GM12878 (cell line): Measurements from ENCODE around the gene FHOD3. TPM values are rescaled to one million over a fixed set of nuclear protein-coding genes. Genes with fewer than 3 reads are reported as not detected.

ENCODE experiments used
- ATAC-seq: fragments of 200-7000 bp; cut with Tn5 transposase; 3 replicates; pipeline ENCODE4 v1.9.1; 2020; ENCODE audit warnings: mild to moderate bottlenecking, moderate library complexity
- BruUV-seq: library from RNA; stranded (reverse); fragments of 400-500 nt; replicated peaks from 2 replicates; lab custom pipeline; 2021; lab: Mats Ljungman, UMichigan
- CTCF ChIA-PET: fragments of 300-600 bp; sonication (Branson Sonifier 250); formaldehyde crosslinking; extraction: SDS; loops from one replicate; lab custom pipeline; 2021; ENCODE audit warnings: inconsistent platforms; lab: Yijun Ruan, JAX
- POLR2A ChIA-PET: fragments of 350-600 bp; formaldehyde crosslinking; extraction: SDS; loops from one replicate; lab custom pipeline; 2021; ENCODE audit warnings: inconsistent platforms; lab: Charles Lee
- RAD21 ChIA-PET: fragments of 300-600 bp; sonication (Branson Sonifier 250); formaldehyde crosslinking; loops from one replicate; lab custom pipeline; 2023; ENCODE audit warnings: antibody characterized with exemption; ENCODE audit not compliant: unreplicated experiment; lab: Charles Lee
- SMC1A ChIA-PET: fragments of 300-600 bp; sonication (Branson Sonifier 250); formaldehyde crosslinking; loops from one replicate; lab custom pipeline; 2023; ENCODE audit not compliant: unreplicated experiment, uncharacterized antibody; lab: Charles Lee
- DNase-seq: peaks from one replicate; pipeline ENCODE4 v3.0.0-alpha.2; 2011; ENCODE audit warnings: low read depth, low spot score
- FAIRE-seq: peaks from 3 replicates; lab custom pipeline; 2011; peaks lifted over from hg19 to GRCh38; lab: Jason Lieb, UNC
- H2AFZ ChIP-seq: 2 replicates; pipeline ENCODE4 v1.6.0; 2011; ENCODE audit warnings: low read depth, low read length, control low read depth; ENCODE audit not compliant: control insufficient read depth
- H3K27ac ChIP-seq: 2 replicates; pipeline ENCODE4 v1.5.1; 2011; ENCODE audit warnings: control low read depth; ENCODE audit not compliant: control insufficient read depth, insufficient read depth
- H3K27me3 ChIP-seq, 2 experiments: replicated peaks in 1 of 2; 2 replicates each; pipeline versions ENCODE4 v1.6.0 to v1.6.1; 2011; ENCODE audit warnings: low read length in 1 of 2; ENCODE audit not compliant: control insufficient read depth in 2 of 2, insufficient read depth in 2 of 2
- H3K36me3 ChIP-seq, 2 experiments: 2 replicates each; pipeline ENCODE4 v1.5.1; 2011; ENCODE audit warnings: low read length in 1 of 2; ENCODE audit not compliant: control insufficient read depth in 2 of 2, insufficient read depth in 2 of 2
- H3K4me1 ChIP-seq: 2 replicates; pipeline ENCODE4 v1.6.1; 2011; ENCODE audit warnings: mild to moderate bottlenecking, low read length, moderate library complexity, mixed read lengths; ENCODE audit not compliant: control insufficient read depth, insufficient read depth
- H3K4me2 ChIP-seq: 2 replicates; pipeline ENCODE4 v1.6.0; 2011; ENCODE audit warnings: control low read depth; ENCODE audit not compliant: control insufficient read depth, insufficient read depth
- H3K4me3 ChIP-seq: fragments of 200-600 bp; sonication (generic); 2 replicates; pipeline ENCODE4 v1.5.1; 2016
- H3K79me2 ChIP-seq: 2 replicates; pipeline ENCODE4 v1.6.0; 2011; ENCODE audit warnings: low read length; ENCODE audit not compliant: control insufficient read depth, insufficient read depth
- H3K9ac ChIP-seq: 2 replicates; pipeline ENCODE4 v1.8.0; 2011; ENCODE audit warnings: low read length, control low read depth, mixed read lengths; ENCODE audit not compliant: control insufficient read depth, insufficient read depth
- H3K9me3 ChIP-seq: replicated peaks from 3 replicates; pipeline ENCODE4 v1.5.1; 2011; ENCODE audit warnings: mild to moderate bottlenecking, low read length; ENCODE audit not compliant: control insufficient read depth, insufficient read depth
- H4K20me1 ChIP-seq: 2 replicates; pipeline ENCODE4 v1.6.0; 2011; ENCODE audit not compliant: control insufficient read depth, insufficient read depth
- BCL11A ChIP-seq: IDR thresholded peaks from 2 replicates; pipeline ENCODE4 v1.6.1; 2011; ENCODE audit warnings: low read depth, low read length
- ETV6 ChIP-seq, 2 experiments: fragments of 450-650 bp in 1 of 2; IDR thresholded peaks in 1 of 2; conservative IDR thresholded peaks in 1 of 2; 2 replicates each; pipeline ENCODE4 v1.6.1; 2014; ENCODE audit warnings: antibody characterized with exemption in 1 of 2, borderline replicate concordance in 1 of 2, low read depth in 1 of 2, mild to moderate bottlenecking in 1 of 2, moderate library complexity in 1 of 2
- IKZF1 ChIP-seq: fragments of 450-650 bp; conservative IDR thresholded peaks from 2 replicates; pipeline ENCODE4 v1.6.1; 2017; ENCODE audit warnings: antibody characterized with exemption, mild to moderate bottlenecking
- KDM1A ChIP-seq: fragments of 200-600 bp; sonication (generic); IDR thresholded peaks from 2 replicates; pipeline ENCODE4 v1.6.1; 2016; ENCODE audit warnings: borderline replicate concordance
- MTA3 ChIP-seq: IDR thresholded peaks from 2 replicates; pipeline ENCODE4 v1.6.1; 2012; ENCODE audit warnings: low read length, inconsistent platforms, borderline replicate concordance
- SUPT20H ChIP-seq: IDR thresholded peaks from 2 replicates; pipeline ENCODE4 v1.6.1; 2011; ENCODE audit warnings: low read depth, mild to moderate bottlenecking, low read length, moderate library complexity, borderline replicate concordance; ENCODE audit not compliant: control insufficient read depth
- WGBS: methylation state at CpG from one replicate; pipeline ENCODE4 v1.1.6; 2016; ENCODE audit warnings: low lambda C conversion rate; ENCODE audit not compliant: insufficient replicate concordance, insufficient coverage; ENCODE audit errors: missing lambda C conversion rate; 5-methylcytosine and 5-hydroxymethylcytosine counted together
- in situ Hi-C: fragments of 300-500 bp; cut with MboI; formaldehyde crosslinking; loops from 9 replicates; pipeline ENCODE4 v1.14.3; 2018; ENCODE audit warnings: mixed read lengths
- intact Hi-C: fragments of 100-400 bp; cut with micrococcal nuclease; formaldehyde crosslinking; loops from one replicate; pipeline ENCODE4 v1.14.2; 2022; ENCODE audit not compliant: unreplicated experiment
- polyA plus RNA-seq, 11 experiments: library from polyadenylated mRNA; depleted of rRNA in 4 of 11; unstranded in 6 of 11; stranded (reverse) in 5 of 11; fragments of >200 nt; fragmentation: Nextera tagmentation in 4 of 11; fragmentation: Illumina TruSeq in 1 of 11; extraction: Ambion mirVana in 4 of 11; extraction: Trizol in 1 of 11; gene quantifications; 1 replicate in 1 of 11; 2 replicates in 10 of 11; pipeline versions ENCODE4 v1.2.1 to v1.2.3, GENCODE V29; 2011 to 2016; ENCODE audit warnings: inconsistent platforms in 2 of 11, missing spikeins in 2 of 11, low read depth in 1 of 11
- total RNA-seq, 4 experiments: library from RNA; depleted of rRNA in 3 of 4; stranded (reverse); fragments of >200 nt in 3 of 4; fragmentation: Illumina TruSeq in 1 of 4; extraction: Trizol in 1 of 4; gene quantifications; 2 replicates each; pipeline versions ENCODE4 v1.2.1 to v1.2.3, GENCODE V29; 2013 to 2021
- TF ChIP-seq, protein P1 (sequence below): fragments of 450-650 bp; conservative IDR thresholded peaks from 2 replicates; pipeline ENCODE4 v1.6.1; 2017; ENCODE audit warnings: mild to moderate bottlenecking, moderate library complexity
- TF ChIP-seq, protein P2 (sequence below): fragments of 450-650 bp; IDR thresholded peaks from 2 replicates; pipeline ENCODE4 v1.6.1; 2016; ENCODE audit warnings: mild to moderate bottlenecking
- TF ChIP-seq, protein P3 (sequence below): fragments of 450-650 bp; IDR thresholded peaks from 2 replicates; pipeline ENCODE4 v1.6.1; 2017; ENCODE audit warnings: low read depth, mild to moderate bottlenecking, moderate library complexity
- TF ChIP-seq, protein P4 (sequence below): IDR thresholded peaks from 2 replicates; pipeline ENCODE4 v1.6.1; 2012; ENCODE audit warnings: mild to moderate bottlenecking, low read depth, low read length
- TF ChIP-seq, protein P5 (sequence below): fragments of 150-350 bp; IDR thresholded peaks from 2 replicates; pipeline ENCODE4 v1.6.1; 2016; ENCODE audit warnings: low read depth, low read length

The FHOD3 gene
- total and polyA plus RNA-seq, 10 of the 15 experiments (the other 5 are each of a cell fraction or from before 2014, with no cell fraction given): 0.77 to 26.7 (median 10.4) TPM

DNA sequence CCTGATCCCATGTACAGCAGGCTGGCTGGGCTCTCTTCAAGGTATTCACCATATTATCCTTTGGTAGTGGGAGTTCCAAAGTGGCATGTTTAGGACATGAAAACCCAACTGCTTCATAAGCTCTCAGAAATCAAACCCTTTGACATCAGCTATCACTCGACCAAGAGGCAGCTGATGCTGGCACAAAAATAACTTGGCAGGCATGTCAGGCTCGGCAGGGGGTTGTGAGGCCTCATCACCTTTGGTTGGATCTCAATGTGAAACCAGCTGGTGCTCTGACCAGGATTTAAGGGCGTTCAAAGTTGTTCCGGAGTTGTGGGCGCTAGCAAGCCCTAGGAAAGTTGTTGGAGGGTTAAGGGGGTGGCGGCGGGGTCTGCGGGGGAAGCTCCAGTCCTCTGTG is 171.9 kb downstream of the FHOD3 start:
- DNase-seq: no peak
- BruUV-seq: no TSS peak
- Histone ChIP-seq H3K4me2 (no peak overlapping the region), H2AFZ (no peak overlapping the region), H3K4me1 (peaks cover 9% of the 10 kb centered on the region), H3K27me3 (no peaks in the 10 kb centered on the region), H3K9ac (no peak overlapping the region), H3K27ac (no peak overlapping the region), H4K20me1 (no peaks in the 10 kb centered on the region), H3K79me2 (no peaks in the 10 kb centered on the region), H3K4me3 (no peak overlapping the region), H3K9me3 (no peaks in the 10 kb centered on the region), H3K36me3 (no peaks in the 10 kb centered on the region)
- 43% methylated on average over 8 of the region's 8 CpGs for WGBS
- ChIA-PET POLR2A (interaction anchor here (1.6 to 1.8 kb wide), 2 partner anchors 20 to 27 kb away, joined by 5 to 6 read pairs; no protein-coding TSS in a partner anchor), SMC1A (interaction anchor here (0.8 to 1.5 kb wide), 9 partner anchors 10 to 121 kb away, joined by 3 to 7 read pairs (median 4); no protein-coding TSS in a partner anchor), CTCF (interaction anchor here (1.5 to 2.9 kb wide), 4 partner anchors 10 to 103 kb away, joined by 5 to 11 read pairs (median 9); no protein-coding TSS in a partner anchor), RAD21 (interaction anchor here (0.8 kb wide), 1 partner anchor 49 kb away, joined by 3 read pairs; no protein-coding TSS in a partner anchor)
- FAIRE-seq: no peak
- intact Hi-C loops: no loop called here
- ATAC-seq: no peak
- in situ Hi-C loops: no loop called here
- TF ChIP-seq, protein P1, sequence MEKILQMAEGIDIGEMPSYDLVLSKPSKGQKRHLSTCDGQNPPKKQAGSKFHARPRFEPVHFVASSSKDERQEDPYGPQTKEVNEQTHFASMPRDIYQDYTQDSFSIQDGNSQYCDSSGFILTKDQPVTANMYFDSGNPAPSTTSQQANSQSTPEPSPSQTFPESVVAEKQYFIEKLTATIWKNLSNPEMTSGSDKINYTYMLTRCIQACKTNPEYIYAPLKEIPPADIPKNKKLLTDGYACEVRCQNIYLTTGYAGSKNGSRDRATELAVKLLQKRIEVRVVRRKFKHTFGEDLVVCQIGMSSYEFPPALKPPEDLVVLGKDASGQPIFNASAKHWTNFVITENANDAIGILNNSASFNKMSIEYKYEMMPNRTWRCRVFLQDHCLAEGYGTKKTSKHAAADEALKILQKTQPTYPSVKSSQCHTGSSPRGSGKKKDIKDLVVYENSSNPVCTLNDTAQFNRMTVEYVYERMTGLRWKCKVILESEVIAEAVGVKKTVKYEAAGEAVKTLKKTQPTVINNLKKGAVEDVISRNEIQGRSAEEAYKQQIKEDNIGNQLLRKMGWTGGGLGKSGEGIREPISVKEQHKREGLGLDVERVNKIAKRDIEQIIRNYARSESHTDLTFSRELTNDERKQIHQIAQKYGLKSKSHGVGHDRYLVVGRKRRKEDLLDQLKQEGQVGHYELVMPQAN: no peak
- TF ChIP-seq, protein P2, sequence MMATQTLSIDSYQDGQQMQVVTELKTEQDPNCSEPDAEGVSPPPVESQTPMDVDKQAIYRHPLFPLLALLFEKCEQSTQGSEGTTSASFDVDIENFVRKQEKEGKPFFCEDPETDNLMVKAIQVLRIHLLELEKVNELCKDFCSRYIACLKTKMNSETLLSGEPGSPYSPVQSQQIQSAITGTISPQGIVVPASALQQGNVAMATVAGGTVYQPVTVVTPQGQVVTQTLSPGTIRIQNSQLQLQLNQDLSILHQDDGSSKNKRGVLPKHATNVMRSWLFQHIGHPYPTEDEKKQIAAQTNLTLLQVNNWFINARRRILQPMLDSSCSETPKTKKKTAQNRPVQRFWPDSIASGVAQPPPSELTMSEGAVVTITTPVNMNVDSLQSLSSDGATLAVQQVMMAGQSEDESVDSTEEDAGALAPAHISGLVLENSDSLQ: no peak
- TF ChIP-seq ETV6 (conservative IDR thresholded peaks at IDR 0.05 in 1 of 2, IDR thresholded peaks at IDR 0.05 in 1 of 2; ENCODE audit: borderline replicate concordance in 1 of 2, low read depth in 1 of 2) (no peak), KDM1A (no peak), SUPT20H (no peak), IKZF1 (no peak), MTA3 (no peak), BCL11A (no peak)
- TF ChIP-seq, protein P3, sequence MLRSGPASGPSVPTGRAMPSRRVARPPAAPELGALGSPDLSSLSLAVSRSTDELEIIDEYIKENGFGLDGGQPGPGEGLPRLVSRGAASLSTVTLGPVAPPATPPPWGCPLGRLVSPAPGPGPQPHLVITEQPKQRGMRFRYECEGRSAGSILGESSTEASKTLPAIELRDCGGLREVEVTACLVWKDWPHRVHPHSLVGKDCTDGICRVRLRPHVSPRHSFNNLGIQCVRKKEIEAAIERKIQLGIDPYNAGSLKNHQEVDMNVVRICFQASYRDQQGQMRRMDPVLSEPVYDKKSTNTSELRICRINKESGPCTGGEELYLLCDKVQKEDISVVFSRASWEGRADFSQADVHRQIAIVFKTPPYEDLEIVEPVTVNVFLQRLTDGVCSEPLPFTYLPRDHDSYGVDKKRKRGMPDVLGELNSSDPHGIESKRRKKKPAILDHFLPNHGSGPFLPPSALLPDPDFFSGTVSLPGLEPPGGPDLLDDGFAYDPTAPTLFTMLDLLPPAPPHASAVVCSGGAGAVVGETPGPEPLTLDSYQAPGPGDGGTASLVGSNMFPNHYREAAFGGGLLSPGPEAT: no peak
- TF ChIP-seq, protein P4, sequence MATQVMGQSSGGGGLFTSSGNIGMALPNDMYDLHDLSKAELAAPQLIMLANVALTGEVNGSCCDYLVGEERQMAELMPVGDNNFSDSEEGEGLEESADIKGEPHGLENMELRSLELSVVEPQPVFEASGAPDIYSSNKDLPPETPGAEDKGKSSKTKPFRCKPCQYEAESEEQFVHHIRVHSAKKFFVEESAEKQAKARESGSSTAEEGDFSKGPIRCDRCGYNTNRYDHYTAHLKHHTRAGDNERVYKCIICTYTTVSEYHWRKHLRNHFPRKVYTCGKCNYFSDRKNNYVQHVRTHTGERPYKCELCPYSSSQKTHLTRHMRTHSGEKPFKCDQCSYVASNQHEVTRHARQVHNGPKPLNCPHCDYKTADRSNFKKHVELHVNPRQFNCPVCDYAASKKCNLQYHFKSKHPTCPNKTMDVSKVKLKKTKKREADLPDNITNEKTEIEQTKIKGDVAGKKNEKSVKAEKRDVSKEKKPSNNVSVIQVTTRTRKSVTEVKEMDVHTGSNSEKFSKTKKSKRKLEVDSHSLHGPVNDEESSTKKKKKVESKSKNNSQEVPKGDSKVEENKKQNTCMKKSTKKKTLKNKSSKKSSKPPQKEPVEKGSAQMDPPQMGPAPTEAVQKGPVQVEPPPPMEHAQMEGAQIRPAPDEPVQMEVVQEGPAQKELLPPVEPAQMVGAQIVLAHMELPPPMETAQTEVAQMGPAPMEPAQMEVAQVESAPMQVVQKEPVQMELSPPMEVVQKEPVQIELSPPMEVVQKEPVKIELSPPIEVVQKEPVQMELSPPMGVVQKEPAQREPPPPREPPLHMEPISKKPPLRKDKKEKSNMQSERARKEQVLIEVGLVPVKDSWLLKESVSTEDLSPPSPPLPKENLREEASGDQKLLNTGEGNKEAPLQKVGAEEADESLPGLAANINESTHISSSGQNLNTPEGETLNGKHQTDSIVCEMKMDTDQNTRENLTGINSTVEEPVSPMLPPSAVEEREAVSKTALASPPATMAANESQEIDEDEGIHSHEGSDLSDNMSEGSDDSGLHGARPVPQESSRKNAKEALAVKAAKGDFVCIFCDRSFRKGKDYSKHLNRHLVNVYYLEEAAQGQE: no peak
- TF ChIP-seq, protein P5, sequence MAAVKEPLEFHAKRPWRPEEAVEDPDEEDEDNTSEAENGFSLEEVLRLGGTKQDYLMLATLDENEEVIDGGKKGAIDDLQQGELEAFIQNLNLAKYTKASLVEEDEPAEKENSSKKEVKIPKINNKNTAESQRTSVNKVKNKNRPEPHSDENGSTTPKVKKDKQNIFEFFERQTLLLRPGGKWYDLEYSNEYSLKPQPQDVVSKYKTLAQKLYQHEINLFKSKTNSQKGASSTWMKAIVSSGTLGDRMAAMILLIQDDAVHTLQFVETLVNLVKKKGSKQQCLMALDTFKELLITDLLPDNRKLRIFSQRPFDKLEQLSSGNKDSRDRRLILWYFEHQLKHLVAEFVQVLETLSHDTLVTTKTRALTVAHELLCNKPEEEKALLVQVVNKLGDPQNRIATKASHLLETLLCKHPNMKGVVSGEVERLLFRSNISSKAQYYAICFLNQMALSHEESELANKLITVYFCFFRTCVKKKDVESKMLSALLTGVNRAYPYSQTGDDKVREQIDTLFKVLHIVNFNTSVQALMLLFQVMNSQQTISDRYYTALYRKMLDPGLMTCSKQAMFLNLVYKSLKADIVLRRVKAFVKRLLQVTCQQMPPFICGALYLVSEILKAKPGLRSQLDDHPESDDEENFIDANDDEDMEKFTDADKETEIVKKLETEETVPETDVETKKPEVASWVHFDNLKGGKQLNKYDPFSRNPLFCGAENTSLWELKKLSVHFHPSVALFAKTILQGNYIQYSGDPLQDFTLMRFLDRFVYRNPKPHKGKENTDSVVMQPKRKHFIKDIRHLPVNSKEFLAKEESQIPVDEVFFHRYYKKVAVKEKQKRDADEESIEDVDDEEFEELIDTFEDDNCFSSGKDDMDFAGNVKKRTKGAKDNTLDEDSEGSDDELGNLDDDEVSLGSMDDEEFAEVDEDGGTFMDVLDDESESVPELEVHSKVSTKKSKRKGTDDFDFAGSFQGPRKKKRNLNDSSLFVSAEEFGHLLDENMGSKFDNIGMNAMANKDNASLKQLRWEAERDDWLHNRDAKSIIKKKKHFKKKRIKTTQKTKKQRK: no peak
